Measurements from ENCODE around the gene TENM4.
A peak's percentile ranks its signal among the peaks of the same experiment; 100 is the strongest.
"Not testable (repeated sequence)": the region's sequence is repeated elsewhere in the genome, so short reads cannot be mapped to it uniquely, and the experiment has no call there.

Gene TENM4

DNA sequence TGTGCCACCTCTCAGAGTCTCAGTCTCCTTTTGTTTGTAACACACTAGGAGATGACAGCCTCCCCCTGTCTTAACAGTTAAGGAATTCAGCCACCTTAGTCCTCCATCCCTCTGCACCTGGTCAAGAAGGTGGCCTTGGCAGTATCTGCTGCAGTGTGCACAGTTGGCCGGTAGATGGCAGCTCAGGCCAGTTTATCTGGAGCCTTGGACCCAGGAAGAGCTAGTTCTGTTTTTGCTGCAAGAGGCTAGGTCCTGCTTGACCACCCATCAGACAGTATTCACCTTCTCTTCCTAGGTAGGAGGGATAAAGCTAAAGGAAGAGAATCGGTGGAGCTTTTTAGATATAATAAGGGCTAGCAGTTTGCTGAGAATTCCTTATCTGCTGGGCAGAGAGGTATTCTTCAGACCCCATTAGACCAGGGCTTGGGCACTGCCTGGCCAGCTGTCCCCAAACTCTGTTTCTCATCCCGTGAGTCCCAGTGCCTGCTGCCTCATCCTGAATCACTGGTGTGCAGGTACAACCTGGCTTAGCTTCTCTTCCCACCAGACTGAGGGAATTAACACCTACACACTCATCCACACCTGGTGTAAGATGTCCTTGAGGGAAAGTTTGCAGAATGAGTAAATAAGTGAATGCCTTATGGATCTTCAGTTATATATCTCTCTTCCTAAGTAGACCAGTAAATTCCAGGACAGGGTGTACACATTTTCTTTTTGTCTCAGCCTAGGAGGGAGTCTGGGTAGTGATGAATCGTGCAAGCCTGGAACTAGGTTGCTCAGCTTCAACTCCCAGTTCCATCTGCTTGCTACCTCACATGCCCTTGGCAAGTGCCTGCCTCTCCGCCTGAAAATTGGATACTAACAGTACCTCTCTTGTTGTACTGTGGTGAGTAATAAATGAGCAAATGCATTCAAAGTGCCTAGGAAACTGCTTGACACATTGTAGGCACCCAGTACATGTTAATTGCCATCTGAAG, 795.3 kb downstream of the TENM4 start:
- peak; percentile 8 to 22 for DNase-seq (ENCODE audit: low read depth in 2 of 2)

DNA sequence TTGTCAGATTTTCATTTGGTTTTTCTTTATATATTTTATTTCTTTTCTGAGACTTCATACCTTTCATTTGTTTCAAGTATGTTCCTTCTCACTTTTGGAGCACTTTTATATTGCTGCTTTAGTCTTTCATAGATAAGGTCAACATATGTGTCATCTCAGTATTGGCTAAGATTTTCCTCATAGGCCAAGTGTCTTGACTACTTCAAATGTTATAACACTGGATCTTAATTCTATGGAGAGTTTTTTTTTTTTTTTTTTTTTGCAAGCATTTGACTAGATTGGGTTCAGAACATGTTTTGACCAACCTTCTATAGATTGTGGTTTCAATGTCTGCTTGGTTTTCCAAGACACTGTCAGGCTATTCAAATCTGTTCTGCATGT, 797.2 kb downstream of the TENM4 start:
- no peak for DNase-seq (ENCODE audit: low read depth in 2 of 2)

DNA sequence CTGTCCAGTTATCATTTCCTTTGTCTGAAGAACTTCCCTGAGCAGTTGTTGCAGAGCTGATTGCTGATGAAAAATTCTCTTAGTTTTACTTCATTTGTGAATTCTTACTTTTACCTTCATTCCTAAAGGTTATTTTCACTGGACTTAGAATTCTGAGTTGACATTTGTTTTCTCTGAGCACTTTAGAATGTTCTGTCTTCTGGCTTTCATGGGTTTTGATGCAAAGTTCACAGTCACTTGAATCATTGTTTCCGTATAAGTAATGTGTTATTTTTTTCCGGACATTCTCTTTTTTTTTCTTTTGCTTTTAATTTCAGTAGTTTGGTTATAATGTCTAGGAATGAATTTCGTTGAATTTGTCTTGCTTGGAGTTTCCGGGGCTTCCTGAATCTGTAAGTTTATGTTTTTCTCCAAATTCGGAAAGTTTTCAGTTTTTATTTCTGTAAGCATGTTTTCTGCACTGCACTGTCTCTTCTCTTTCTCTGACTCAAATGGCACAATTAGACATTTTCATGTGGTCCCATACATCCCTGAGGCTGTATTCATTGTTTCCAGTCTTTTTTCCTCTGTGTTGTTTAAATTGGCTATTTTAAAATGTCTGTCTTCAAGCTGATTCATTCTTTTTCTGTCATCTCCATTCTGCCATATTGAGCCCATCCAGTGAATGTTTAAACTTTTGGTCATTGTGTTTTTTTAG, 797.7 kb downstream of the TENM4 start:
- no peak for DNase-seq (ENCODE audit: low read depth in 2 of 2)

DNA sequence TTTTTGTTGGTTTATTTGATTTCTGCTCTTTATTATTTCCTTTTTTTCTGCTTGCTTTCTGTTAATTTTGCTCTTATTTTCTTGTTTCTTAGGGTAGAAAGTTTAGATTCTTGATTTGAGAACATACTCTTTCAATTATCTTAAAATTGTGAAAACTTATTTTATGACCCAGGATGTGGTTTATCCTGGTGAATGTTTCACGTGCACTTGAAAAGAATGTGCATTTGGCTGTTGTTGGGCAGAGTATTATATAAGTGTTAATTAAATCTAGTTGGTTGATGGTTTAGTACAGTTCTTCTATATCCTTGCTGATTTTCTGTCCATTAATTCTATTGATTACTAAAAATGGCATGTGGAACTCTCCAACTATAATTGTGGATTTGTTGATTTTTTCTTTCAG, 799.3 kb downstream of the TENM4 start:
- no peak for DNase-seq (ENCODE audit: low read depth in 2 of 2)

DNA sequence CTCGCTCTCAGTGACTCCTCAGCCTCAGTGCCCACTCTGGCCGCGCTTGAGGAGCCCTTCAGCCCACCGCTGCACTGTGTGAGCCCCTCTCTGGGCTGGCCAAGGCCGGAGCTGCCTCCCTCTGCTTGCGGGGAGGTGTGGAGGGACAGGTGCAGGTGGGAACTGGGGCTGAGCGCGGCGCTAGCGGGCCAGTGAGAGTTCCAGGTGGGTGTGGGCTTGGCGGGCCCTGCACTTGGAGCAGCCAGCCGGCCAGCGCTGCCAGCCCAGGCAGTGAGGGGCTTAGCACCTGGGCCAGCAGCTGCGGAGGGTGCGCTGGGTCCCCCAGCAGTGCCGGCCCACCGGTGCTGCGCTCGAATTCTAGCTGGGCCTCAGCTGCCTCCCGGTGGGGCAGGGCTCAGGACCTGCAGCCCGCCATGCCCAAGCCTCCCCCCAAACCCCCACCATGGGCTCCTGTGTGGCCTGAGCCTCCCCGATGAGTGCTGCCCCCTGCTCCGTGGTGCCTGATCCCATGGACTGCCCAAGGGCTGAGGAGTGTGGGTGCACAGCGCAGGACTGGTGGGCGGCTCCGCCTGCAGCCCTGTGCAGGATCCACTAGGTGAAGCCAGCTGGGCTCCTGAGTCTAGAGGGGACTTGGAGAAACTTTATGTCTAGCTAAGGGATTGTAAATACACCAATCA, 802.0 kb downstream of the TENM4 start:
- no peak for DNase-seq (ENCODE audit: low read depth in 2 of 2)

DNA sequence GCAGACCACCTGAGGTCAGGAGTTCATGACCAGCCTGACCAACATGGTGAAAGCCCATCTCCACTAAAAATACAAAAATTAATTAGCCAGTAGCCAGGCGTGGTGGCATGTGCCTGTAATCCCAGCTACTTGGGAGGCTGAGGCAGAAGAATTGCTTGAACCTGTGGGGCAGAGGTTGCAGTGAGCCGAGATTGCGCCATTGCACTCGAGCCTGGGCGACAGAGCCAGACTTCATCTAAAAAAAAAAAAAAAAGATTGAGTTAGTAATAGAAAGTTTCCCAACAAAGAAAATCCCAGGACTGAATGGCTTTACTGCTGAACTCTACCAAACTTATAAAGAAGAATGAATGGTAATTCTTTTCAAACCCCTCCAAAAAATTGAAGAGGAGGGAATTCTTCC, 803.3 kb downstream of the TENM4 start:
- not testable (repeated sequence) for DNase-seq (ENCODE audit: low read depth in 2 of 2)

DNA sequence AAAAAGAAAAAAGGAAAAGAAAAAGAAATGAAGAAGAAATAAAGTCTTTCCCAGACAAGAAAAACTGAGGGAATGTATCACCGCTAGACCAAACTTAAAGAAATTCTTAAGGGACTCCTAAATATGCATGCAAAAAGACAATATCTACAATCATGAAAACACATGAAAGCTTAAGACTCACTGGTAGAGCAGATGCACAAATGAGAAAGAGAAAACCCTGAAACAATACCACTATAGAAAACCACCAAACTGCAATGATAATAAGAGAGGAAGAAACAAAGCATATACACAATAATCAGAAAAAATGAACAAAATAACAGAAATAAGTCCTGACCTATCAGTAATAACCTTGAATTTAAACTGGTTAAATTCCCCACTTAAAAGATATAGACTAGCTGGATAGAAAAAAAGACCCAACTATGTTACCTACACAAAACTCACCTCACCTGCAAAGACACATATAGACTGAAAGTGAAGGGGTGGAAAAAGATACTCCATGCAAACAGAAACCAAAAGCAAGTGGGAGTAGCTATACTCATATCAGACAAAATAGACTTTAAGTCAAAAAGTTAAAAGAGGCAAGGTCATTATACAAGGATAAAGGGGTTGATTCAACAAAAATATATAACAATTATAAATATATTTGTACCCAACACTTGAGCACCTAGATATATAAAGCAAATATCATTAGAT, 804.9 kb downstream of the TENM4 start:
- DNase-seq (ENCODE audit: low read depth in 2 of 2): no peak

DNA sequence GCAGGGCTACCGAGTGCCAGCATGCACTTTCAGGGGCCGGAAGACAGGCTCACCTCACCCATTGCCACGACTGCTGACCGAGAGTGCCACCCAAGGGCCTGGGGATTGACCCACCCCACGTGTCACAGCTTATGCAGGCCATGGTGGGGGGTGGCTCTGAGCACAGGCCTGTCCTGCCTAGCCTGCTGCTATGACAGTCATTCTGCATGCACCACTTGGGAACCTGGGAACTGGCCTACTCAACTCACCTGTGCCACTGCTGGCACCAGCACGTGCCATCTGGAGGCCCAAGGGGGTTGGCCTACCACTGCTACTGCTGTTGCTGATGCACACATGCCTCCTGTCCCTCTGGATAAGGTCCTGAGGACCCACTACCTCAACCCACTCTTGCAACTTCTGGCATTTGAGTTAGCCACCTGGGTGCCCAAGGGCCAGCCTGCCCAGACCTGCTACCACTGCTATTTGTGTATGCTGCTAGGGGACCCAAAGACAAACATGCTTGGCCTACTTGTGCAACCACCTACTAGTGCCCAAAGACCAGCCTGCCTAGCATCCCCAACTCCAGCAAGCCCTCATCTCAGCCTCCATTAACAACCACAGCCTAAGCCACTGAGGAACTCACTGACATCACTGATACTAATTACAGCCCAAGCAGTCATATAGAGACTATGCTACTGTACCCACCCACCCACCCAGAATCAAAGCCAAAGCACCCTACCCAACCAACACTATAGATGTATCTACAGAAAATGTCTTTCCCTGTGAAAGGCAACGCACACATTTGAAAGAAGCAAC, 807.1 kb downstream of the TENM4 start:
- no peak for DNase-seq (ENCODE audit: low read depth in 2 of 2)

DNA sequence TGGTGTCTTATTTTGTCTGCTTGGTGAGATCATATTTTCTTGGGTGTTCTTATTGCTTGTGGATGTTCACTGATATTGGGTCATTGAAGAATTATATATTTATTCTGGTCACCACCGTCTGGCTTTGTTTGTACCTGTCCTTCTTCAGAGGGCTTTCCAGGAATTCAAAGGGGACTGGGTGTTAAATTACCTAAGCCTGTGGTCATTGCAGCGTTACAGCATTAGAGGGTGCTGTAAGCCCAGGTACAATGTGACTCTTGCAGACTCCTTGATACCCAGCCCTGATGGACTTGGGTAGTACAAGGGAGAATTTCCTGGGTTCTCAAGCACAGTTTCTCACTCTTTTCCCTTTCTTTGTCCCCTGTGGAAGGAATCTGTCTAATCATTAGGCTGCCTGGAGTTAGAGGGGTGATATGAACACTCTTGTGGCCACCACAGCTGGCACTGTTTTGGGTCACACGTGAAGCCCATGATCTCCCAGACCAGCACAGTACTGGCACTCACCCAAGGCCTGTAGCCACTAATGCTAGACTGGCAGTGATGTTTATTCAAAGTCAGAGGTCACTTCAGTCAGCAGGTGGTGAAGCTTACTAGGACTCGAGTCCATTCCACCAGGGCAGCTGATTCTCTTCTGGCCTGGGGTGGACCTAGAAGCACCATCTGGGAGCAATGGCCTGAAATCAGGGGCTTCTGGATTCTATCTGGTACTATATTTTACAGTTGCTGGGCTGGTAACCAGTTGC, 810.1 kb downstream of the TENM4 start:
- DNase-seq (ENCODE audit: low read depth in 2 of 2): no peak

DNA sequence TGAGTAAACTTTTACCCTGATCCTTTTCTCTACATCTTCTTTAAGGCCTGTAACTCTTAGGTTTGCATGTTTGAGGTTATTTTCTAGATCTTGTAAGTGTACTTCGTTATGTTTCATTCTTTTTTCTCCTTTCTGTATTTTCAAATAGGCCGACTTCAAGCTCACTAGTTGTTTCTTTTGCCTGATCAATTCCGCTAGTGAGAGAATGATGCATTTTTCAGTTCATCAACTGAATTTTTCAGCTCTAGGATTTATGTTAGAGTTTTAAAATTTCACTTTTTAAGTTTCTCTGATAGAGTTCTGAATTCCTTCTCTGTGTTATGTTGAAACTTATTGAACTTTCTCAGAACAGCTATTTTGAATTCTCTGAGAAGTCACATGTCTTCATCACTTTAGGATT, 810.7 kb downstream of the TENM4 start:
- no peak for DNase-seq (ENCODE audit: low read depth in 2 of 2)

DNA sequence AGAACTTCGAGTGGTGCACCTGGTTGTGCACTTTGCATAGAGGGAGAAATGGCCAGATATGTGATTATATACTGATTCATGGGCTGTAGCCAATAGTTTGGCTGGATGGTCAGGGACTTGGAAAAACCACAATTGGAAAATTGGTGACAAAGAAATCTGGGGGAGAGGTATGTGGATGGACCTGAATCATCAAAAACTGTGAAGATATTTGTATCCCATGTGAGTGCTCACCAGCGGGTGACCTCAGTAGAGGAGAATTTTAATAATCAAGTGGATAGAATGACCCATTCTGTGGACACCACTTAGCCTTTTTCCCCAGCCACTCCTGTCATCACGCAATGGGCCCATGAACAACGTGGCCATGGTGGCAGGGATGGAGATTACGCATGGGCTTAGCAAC, 818.2 kb downstream of the TENM4 start:
- no peak for DNase-seq (ENCODE audit: low read depth in 2 of 2)

DNA sequence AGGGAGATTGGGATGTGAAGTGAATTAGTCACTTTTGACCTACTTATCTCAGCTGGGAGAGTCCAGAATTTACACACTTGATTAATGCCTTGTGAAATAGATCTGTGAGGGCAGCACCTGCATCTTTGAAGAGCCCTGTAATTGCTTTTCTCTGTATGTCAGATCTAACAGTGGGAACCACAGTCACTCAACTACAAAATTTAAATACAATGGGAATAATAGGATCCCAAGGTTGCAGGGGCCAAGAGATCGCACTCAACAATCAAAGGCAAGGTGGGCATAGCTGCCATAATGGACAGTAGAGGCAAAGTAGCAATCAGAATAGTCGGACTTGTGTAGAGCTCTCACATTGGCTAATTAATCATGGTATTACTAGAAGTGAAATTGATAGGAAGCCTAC, 820.7 kb downstream of the TENM4 start:
- no peak for DNase-seq (ENCODE audit: low read depth in 2 of 2)

DNA sequence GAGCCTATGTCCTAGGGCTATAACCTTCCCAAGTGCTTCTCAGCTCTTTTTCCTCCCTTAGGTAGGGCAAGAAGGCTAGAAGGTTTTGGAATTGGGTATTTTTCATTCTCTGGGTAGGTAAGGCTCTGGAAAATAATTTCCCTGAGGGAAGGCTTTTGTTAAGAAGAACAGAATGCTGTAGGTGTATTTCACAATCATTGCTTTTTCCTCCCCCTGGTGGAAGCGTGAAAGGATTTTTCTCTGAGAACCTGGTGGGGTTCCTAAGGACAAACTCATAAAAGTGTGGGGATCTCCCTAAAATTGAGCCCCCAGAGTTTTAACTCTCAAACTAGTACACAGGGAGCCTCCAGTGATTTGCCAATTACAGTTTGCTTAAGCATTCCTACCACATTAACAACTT, 825.1 kb downstream of the TENM4 start:
- DNase-seq (ENCODE audit: low read depth in 2 of 2): no peak

DNA sequence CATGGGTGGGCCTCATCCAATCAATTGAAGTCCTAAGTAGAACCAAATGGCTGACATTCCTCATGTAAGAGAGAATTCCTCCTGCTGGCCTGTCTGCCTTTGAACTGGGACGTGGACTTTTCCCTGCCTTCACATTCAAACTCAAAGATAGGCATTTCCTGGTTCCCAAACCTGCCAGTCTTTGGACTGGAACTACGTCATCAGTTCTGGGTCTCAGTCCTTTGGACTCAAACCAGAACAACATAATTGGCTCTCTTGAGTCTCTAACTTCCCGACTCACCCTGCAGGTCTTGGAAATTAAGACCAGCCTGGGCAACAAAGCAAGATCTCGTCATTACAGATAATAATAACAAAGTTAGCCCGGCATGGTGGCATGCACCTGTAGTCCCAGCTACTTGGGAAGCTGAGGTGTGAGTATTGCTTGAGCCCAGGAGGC, 827.4 kb downstream of the TENM4 start:
- no peak for DNase-seq (ENCODE audit: low read depth in 2 of 2)

DNA sequence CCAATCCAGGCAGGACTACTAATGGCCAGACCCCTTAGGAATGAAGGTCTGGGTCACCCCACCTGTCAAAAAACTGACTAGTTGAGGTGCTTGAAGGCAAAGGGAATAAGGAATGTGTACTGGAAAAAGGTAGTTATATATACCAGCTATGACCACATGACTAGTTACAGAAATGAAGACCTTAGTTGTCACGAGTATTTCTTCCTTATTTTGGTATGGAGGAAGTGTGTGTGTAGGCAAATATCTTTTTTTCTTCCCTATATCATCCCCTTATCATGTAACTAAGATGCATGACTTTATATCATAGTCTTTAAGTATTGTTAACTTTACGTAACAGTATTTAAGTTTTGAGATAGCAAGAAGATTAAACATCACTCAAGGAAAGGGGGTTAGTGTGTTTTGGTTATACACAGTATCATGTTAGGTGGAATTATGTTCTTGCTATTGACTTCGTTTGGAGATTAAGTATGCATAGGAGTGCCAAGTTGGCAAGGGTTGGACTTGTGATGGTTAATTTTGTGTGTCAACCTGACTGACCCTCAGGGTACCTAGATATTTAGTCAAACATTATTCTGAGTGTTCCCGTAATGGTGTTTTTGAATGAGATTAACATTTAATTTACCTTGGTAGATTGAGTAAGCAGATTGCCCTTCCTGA, 828.0 kb downstream of the TENM4 start:
- no peak for DNase-seq (ENCODE audit: low read depth in 2 of 2)

DNA sequence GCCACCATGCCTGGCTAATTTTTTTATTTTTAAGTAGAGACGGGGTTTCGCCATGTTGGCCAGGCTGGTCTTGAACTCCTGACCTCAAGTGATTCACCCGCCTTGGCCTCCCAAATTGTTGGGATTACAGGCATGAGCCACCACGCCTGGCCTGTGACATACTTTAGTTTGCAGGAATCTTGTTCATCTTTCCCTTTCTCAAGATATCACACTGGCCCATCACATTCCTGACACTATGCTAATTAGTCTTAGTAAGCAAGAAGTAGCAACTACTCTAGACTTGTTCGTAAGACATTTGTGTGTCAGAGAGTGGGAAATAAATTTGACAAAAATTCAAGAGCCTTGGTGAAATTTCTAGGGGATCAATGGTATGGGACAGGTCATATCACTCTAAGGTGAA, 831.5 kb downstream of the TENM4 start:
- not testable (repeated sequence) for DNase-seq (ENCODE audit: low read depth in 2 of 2)

DNA sequence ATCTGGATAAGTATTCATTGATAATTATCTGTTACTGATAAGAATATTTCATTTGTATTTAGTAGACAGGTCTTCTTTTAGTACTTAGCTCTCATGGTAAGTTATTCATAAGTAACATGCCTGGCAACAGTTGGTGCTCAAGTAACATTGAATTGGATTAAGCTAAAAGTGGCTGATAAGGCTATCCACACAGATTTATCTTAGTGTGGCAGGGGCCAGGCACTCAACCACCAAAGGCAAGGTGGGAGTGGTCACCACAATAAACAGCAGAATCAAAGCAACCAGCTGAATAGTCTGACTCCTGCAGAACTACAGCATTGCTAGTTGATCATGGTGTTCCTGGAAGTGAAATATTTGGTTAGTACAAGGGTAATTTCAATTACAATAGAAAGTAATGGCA, 833.1 kb downstream of the TENM4 start:
- no peak for DNase-seq (ENCODE audit: low read depth in 2 of 2)

DNA sequence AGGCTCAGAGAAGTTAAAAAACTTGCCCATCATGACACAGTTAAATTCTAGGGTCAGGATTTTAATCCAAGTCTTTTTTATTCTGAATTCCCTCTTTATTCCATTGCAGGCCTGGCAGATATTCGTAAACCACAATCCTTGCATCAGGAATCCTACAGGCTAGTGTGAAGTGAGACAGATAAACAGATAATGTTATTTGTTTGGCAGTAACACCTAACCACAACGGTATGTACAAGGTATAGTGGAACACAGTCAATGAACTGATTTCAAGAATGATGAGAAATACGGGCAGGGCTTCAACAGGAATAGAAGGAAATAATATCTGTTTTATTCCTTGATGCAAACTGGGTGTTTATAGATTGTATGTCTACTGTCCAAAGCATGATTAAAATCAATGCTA, 834.2 kb downstream of the TENM4 start:
- no peak for DNase-seq (ENCODE audit: low read depth in 2 of 2)

DNA sequence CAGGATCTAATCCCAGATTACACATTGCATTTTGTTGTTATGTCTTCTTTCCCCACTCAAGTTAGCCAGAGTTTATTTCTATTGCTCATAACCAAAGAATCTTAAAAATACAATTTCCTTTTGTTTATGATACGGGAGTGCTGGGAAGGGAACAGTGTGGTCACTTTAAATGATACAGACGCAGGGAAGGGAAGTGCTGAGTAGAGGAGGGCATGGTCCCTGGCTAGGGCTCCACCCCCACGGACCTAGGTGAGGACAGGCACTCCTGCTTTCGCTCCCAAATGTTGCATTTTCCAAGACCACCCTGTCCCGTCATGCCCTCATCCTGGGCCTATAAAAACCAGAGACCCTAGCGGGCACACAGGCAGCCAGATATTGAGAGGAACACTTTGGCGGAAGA, 835.5 kb downstream of the TENM4 start:
- DNase-seq (ENCODE audit: low read depth in 2 of 2): no peak

DNA sequence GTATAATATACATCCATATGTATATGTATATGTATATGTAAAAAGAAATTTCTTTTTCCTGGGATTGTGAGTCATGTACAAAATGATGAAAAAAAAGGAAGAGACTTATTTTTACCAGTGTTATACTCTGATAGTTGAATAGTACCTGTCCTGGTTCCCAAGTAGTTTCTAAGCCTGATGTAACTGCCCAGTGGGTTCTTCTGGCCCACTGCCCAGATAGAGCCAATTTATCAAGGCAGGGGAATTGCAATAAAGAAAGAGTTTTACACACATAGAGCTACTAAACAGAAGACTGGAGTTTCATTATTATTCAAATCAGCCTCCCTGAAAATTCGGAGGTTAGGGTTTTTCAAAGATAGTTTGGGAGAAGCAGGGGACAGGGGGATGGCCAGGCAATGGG, 837.0 kb downstream of the TENM4 start:
- DNase-seq (ENCODE audit: low read depth in 2 of 2): no peak
